ENCODE results near the gene BCL7C. TPM values are rescaled to one million over a fixed set of nuclear protein-coding genes. Genes with fewer than 3 reads are reported as not detected.

BCL7C gene
- total and polyA plus RNA-seq, 2 of the 13 experiments (the other 11 are each of a cell fraction or from before 2014, with no cell fraction given), result 17.7 to 33.8 TPM

DNA sequence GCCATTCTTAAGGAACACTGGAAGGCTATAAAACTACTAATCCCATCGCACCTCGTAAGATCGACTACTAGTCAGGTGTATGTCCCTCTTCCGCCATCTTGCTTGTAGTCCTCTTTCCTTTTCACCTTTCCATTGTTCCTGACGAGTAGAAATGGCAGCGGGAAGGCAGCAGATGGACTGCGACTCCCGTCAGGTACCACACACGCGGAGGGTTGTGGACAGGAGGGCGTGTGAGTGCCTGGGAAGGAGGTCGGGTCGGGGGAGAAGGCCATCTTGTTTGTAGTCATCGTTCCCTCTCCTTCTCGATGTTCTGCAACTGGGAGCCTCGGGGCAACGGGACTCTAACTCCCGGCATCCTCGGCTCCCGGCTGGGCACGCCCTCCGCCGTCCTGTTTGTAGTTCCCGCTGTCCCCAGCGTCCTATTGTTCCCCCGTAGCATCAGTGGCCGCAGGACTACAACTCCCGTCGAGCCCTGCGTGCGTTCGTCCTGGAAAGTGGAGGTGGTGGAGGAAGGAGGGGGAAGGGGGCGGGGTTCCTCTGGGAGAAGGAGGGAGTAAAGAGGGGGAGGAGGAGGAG is 29.2 kb upstream of the BCL7C start (continued):
- TF ChIP-seq, protein P1, sequence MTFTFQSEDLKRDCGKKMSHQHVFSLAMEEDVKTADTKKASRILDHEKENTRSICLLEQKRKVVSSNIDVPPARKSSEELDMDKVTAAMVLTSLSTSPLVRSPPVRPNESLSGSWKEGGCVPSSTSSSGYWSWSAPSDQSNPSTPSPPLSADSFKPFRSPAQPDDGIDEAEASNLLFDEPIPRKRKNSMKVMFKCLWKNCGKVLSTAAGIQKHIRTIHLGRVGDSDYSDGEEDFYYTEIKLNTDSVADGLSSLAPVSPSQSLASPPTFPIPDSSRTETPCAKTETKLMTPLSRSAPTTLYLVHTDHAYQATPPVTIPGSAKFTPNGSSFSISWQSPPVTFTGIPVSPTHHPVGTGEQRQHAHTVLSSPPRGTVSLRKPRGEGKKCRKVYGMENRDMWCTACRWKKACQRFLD (CRISPR knock-in tag; IDR thresholded peaks at IDR 0.05; ENCODE audit: borderline replicate concordance), result peak; percentile 17; the same call in 1 of the 2 replicates
- TF ChIP-seq ZNF563 (CRISPR knock-in tag; IDR thresholded peaks at IDR 0.05) (no peak), FOXA1 (IDR thresholded peaks at IDR 0.05) (no peak), FOXA1 (CRISPR knock-in tag; IDR thresholded peaks at IDR 0.05) (peak; percentile 61), ATM (IDR thresholded peaks at IDR 0.05; ENCODE audit: borderline replicate concordance) (no peak), ZNF839 (CRISPR knock-in tag; IDR thresholded peaks at IDR 0.05; ENCODE audit: borderline replicate concordance) (no peak), ASH2L (IDR thresholded peaks at IDR 0.05; ENCODE audit: insufficient read length, low read depth, low read length) (peak; percentile 91), KDM2A (CRISPR knock-in tag; IDR thresholded peaks at IDR 0.05; ENCODE audit: borderline replicate concordance, low read depth) (peak; percentile 92), ZNF207 (IDR thresholded peaks at IDR 0.05; ENCODE audit: borderline replicate concordance) (no peak), STAT5B (CRISPR knock-in tag; IDR thresholded peaks at IDR 0.05) (no peak)
- TF ChIP-seq, protein P2, sequence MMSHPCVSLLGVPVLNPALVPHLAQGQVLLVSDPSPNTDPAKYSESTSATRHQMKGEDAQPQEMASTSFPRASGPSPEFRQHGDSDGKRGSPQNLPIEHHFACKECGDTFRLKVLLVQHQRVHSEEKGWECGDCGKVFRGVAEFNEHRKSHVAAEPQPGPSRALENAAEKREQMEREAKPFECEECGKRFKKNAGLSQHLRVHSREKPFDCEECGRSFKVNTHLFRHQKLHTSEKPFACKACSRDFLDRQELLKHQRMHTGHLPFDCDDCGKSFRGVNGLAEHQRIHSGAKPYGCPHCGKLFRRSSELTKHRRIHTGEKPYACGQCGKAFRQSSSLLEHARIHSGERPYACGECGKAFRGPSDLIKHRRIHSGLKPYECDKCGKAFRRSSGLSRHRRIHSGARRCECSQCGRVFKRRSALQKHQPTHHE (CRISPR knock-in tag; IDR thresholded peaks at IDR 0.05; ENCODE audit: borderline replicate concordance), result no peak

Data from HepG2 (cell line).